GM18870 (cell line): ENCODE data around the gene BTNL2.

Experiments used
- ATAC-seq: cut with Tn5 transposase; IDR thresholded peaks from one replicate; pipeline ENCODE4 v1.9.1; 2021; ENCODE audit warnings: moderate library complexity; ENCODE audit not compliant: unreplicated experiment

BTNL2 gene

GRCh38 chr6:32415521-32416019 lies 8.6 kb upstream of the BTNL2 start:
- ATAC-seq: no peak

GRCh38 chr6:32413427-32414047 lies 6.6 kb upstream of the BTNL2 start:
- ATAC-seq: no peak

- ATAC-seq: no peak
Observed at GRCh38 chr6:32411566-32412327, 4.8 kb upstream of the BTNL2 start.

GRCh38 chr6:32410906-32411305 lies 3.9 kb upstream of the BTNL2 start:
- ATAC-seq: no peak

GRCh38 chr6:32406197-32406596 lies 784 bp downstream of the BTNL2 start:
- ATAC-seq: no peak

GRCh38 chr6:32405656-32406055 lies 1.3 kb downstream of the BTNL2 start:
- ATAC-seq: no peak

- no peak for ATAC-seq
Observed at GRCh38 chr6:32402812-32403211, 4.2 kb downstream of the BTNL2 start.

GRCh38 chr6:32401284-32401963 lies 5.6 kb downstream of the BTNL2 start:
- no peak for ATAC-seq

- ATAC-seq: peak; percentile 86
Observed at GRCh38 chr6:32397252-32397920, 9.6 kb downstream of the BTNL2 start.

- ATAC-seq: no peak
Observed at GRCh38 chr6:32396028-32396427, 11.0 kb downstream of the BTNL2 start.

- no peak for ATAC-seq
Observed at GRCh38 chr6:32393665-32394420, 13.1 kb downstream of the BTNL2 start.

GRCh38 chr6:32391505-32391904 lies 15.5 kb downstream of the BTNL2 start:
- ATAC-seq: no peak

- ATAC-seq: no peak
Observed at GRCh38 chr6:32387589-32388340, 19.2 kb downstream of the BTNL2 start.

GRCh38 chr6:32386040-32386439 lies 20.9 kb downstream of the BTNL2 start:
- ATAC-seq: no peak

- ATAC-seq: no peak
Observed at GRCh38 chr6:32382757-32383420, 24.1 kb downstream of the BTNL2 start.

- no peak for ATAC-seq
Observed at GRCh38 chr6:32379545-32379944, 27.4 kb downstream of the BTNL2 start.

- ATAC-seq: no peak
Observed at GRCh38 chr6:32375739-32376529, 31.0 kb downstream of the BTNL2 start.

GRCh38 chr6:32371803-32372202 lies 35.2 kb downstream of the BTNL2 start, which contains the start of gene TSBP1:
TSS of gene TSBP1 (minus strand) at chr6:32371903. CDS start at chr6:32371706, 197 bp downstream.
- ATAC-seq: no peak
